A673 (cell line): ENCODE results near the gene TTC27. TPM values are rescaled to one million over a fixed set of nuclear protein-coding genes. Genes with fewer than 3 reads are reported as not detected.
A peak's percentile ranks its signal among the peaks of the same experiment; 100 is the strongest.

Experiments used
- BruUV-seq: library from RNA; stranded (reverse); fragments of 400-500 nt; replicated peaks from 2 replicates; lab custom pipeline; 2021; lab: Mats Ljungman, UMichigan
- CTCF ChIA-PET: fragments of 300-600 bp; sonication (Branson Sonifier 250); formaldehyde crosslinking; loops from one replicate; lab custom pipeline; 2022; ENCODE audit warnings: antibody characterized with exemption; lab: Charles Lee
- POLR2A ChIA-PET: fragments of 300-600 bp; sonication (Branson Sonifier 250); formaldehyde crosslinking; loops from one replicate; lab custom pipeline; 2022; ENCODE audit warnings: antibody characterized with exemption; ENCODE audit not compliant: low non-redundant PET; lab: Charles Lee
- DNase-seq: peaks from one replicate; pipeline ENCODE4 v3.0.0-alpha.2; 2015; ENCODE audit warnings: low spot score
- H3K27ac ChIP-seq: fragments of 200-600 bp; sonication (generic); 2 replicates; pipeline ENCODE4 v1.5.1; 2016; ENCODE audit warnings: mixed run types, low read depth, mild to moderate bottlenecking, mixed read lengths, antibody characterized with exemption, low read length; ENCODE audit not compliant: poor library complexity, severe bottlenecking
- H3K27me3 ChIP-seq: fragments of 200-600 bp; sonication (generic); replicated peaks from 2 replicates; pipeline ENCODE4 v1.6.1; 2017; ENCODE audit warnings: mixed run types, low read depth, mild to moderate bottlenecking, mixed read lengths, antibody characterized with exemption, low read length; ENCODE audit not compliant: insufficient read depth, poor library complexity
- H3K36me3 ChIP-seq: fragments of 200-600 bp; sonication (generic); 2 replicates; pipeline ENCODE4 v1.6.1; 2016; ENCODE audit warnings: mixed run types, mild to moderate bottlenecking, mixed read lengths, antibody characterized with exemption, low read length; ENCODE audit not compliant: insufficient read depth, poor library complexity, severe bottlenecking
- H3K4me1 ChIP-seq: fragments of 200-600 bp; sonication (generic); 2 replicates; pipeline ENCODE4 v1.6.1; 2017; ENCODE audit warnings: mixed run types, mild to moderate bottlenecking, mixed read lengths, antibody characterized with exemption, low read length; ENCODE audit not compliant: insufficient read depth, poor library complexity, severe bottlenecking
- H3K4me3 ChIP-seq: fragments of 200-600 bp; sonication (generic); 2 replicates; pipeline ENCODE4 v1.5.1; 2016; ENCODE audit warnings: low read depth, mixed run types, mild to moderate bottlenecking, mixed read lengths, low read length; ENCODE audit not compliant: poor library complexity, severe bottlenecking
- H3K9me3 ChIP-seq: fragments of 200-600 bp; sonication (generic); 2 replicates; pipeline ENCODE4 v1.6.1; 2016; ENCODE audit warnings: mixed run types, low read depth, mild to moderate bottlenecking, mixed read lengths, antibody characterized with exemption, low read length; ENCODE audit not compliant: poor library complexity, severe bottlenecking
- CTCF ChIP-seq: fragments of 300-800, 200-600 bp; sonication (generic); conservative IDR thresholded peaks from 2 replicates; pipeline ENCODE4 v1.5.1; 2017; ENCODE audit warnings: low read depth, mild to moderate bottlenecking, antibody characterized with exemption, low read length, moderate library complexity, mixed read lengths
- EZH2 ChIP-seq: fragments of 200-600 bp; sonication (generic); IDR thresholded peaks from 2 replicates; pipeline ENCODE4 v1.6.1; 2017; ENCODE audit warnings: borderline replicate concordance, low read depth, mild to moderate bottlenecking, mixed read lengths, antibody characterized with exemption, low read length; ENCODE audit not compliant: poor library complexity, severe bottlenecking
- intact Hi-C: fragments of 100-400 bp; cut with micrococcal nuclease; formaldehyde crosslinking; loops from one replicate; pipeline ENCODE4 v1.10.0; 2022; ENCODE audit not compliant: unreplicated experiment
- total RNA-seq: library from RNA; stranded (reverse); gene quantifications from 2 replicates; pipeline ENCODE4 v1.2.3, GENCODE V29; 2021

Gene TTC27
- total RNA-seq, 1 experiment from 2014 or later: 29.8 TPM

- BruUV-seq: TSS peak; percentile 49
- TF ChIP-seq CTCF: no peak
- TF ChIP-seq EZH2: no peak
- peaks cover 10% of the 10 kb centered on the region for H3K4me1 ChIP-seq
- intact Hi-C loops: loop anchor here (5.0 kb wide), 1 partner anchor 163 kb away; no protein-coding TSS in a partner anchor
- CTCF ChIA-PET: no interaction called here
- POLR2A ChIA-PET: no interaction called here
- H3K36me3 ChIP-seq: no peaks in the 10 kb centered on the region
- H3K27ac ChIP-seq: no peak overlapping the region
- H3K4me3 ChIP-seq: no peak overlapping the region
- no peaks in the 10 kb centered on the region for H3K9me3 ChIP-seq
- no peaks in the 10 kb centered on the region for H3K27me3 ChIP-seq
- no peak for DNase-seq
These were observed 92.3 kb downstream of the TTC27 start for GRCh38 chr2:32719933-32720716.

- BruUV-seq: no TSS peak
- no peaks in the 10 kb centered on the region for H3K9me3 ChIP-seq
- TF ChIP-seq CTCF (no peak), EZH2 (no peak)
- H3K27ac ChIP-seq: no peak overlapping the region
- no peaks in the 10 kb centered on the region for H3K36me3 ChIP-seq
- H3K4me1 ChIP-seq: peaks cover 10% of the 10 kb centered on the region
- no peak overlapping the region for H3K4me3 ChIP-seq
- ChIA-PET POLR2A (no interaction called here), CTCF (no interaction called here)
- intact Hi-C loops: loop anchor here (5.0 kb wide), 1 partner anchor 163 kb away; no protein-coding TSS in a partner anchor
- DNase-seq: no peak
- no peaks in the 10 kb centered on the region for H3K27me3 ChIP-seq
These were observed 92.9 kb downstream of the TTC27 start for GRCh38 chr2:32720771-32721170.

- no peaks in the 10 kb centered on the region for H3K36me3 ChIP-seq
- POLR2A ChIA-PET: no interaction called here
- CTCF ChIA-PET: no interaction called here
- H3K9me3 ChIP-seq: no peaks in the 10 kb centered on the region
- no peaks in the 10 kb centered on the region for H3K27me3 ChIP-seq
- BruUV-seq: no TSS peak
- no peak overlapping the region for H3K4me3 ChIP-seq
- no peak overlapping the region for H3K27ac ChIP-seq
- no peak for DNase-seq
- peaks cover 10% of the 10 kb centered on the region for H3K4me1 ChIP-seq
- TF ChIP-seq EZH2 (no peak), CTCF (no peak)
- intact Hi-C loops: loop anchor here (5.0 kb wide), 1 partner anchor 164 kb away; no protein-coding TSS in a partner anchor
These were observed 93.5 kb downstream of the TTC27 start for GRCh38 chr2:32721376-32721775.
